Measurements from ENCODE around the gene URB2. TPM values are rescaled to one million over a fixed set of nuclear protein-coding genes. Genes with fewer than 3 reads are reported as not detected.
"Not testable (repeated sequence)": the region's sequence is repeated elsewhere in the genome, so short reads cannot be mapped to it uniquely, and the experiment has no call there.

URB2 gene
- total RNA-seq, 1 experiment from 2014 or later, result 53.2 TPM

DNA sequence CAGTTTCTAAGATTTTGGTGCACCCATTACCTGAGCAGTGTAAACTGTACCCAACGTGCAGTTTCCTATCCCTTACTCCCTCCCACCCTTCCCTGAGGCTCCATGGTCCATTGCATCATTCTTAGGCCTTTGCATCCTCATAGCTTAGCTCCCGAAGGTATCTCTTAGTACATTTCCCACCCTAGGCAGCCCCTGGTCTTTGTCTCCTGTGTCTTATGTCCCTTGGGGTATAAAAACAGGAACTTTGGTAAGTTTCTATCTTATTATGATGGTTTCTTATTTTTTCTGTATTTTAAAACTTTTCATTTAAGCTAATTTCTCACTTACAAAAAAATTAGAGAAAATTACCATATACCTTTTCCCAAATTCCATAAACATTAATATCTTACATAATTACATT is 78.1 kb downstream of the URB2 start:
- Histone ChIP-seq H2AFZ (ENCODE audit: low read length) (no peak overlapping the region), H2BK20ac (ENCODE audit: low read depth, low read length, poor library complexity, severe bottlenecking) (no peak overlapping the region), H3K79me1 (ENCODE audit: insufficient read depth, low read depth, low read length, poor library complexity, severe bottlenecking) (no peaks in the 10 kb centered on the region), H3K23ac (ENCODE audit: insufficient read length, low read depth, low read length) (no peak overlapping the region), H2BK120ac (ENCODE audit: low read depth, low read length, poor library complexity, severe bottlenecking) (no peak overlapping the region), H3K9me3 (ENCODE audit: control insufficient read depth, low read depth, low read length) (no peaks in the 10 kb centered on the region), H2BK15ac (ENCODE audit: low read depth, low read length) (no peak overlapping the region), H3K14ac (ENCODE audit: insufficient read depth, low read length) (no peak overlapping the region), H4K91ac (ENCODE audit: insufficient read length, low read depth, low read length) (no peak overlapping the region), H3K4ac (ENCODE audit: low read depth, low read length) (no peak overlapping the region), H3K56ac (ENCODE audit: insufficient read length, low read depth, low read length) (no peak overlapping the region), H3K23me2 (ENCODE audit: insufficient read length, low read depth, low read length, poor library complexity, severe bottlenecking) (no peaks in the 10 kb centered on the region), H2BK12ac (ENCODE audit: insufficient read length, low read depth, low read length) (no peak overlapping the region), H3K27me3 (ENCODE audit: insufficient read depth, low read length) (no peaks in the 10 kb centered on the region), H3K4me2 (ENCODE audit: insufficient read depth, insufficient read length, low read length) (no peak overlapping the region), H3T11ph (ENCODE audit: low read length) (no peak overlapping the region), H3K9ac (ENCODE audit: extremely low read depth, insufficient read length, low read length) (no peak overlapping the region), H4K5ac (ENCODE audit: insufficient read length, low read depth, low read length) (no peak overlapping the region), H3K4me1 (ENCODE audit: insufficient read depth, low read length) (no peaks in the 10 kb centered on the region), H4K8ac (replicated peaks; ENCODE audit: insufficient read length, low read depth, low read length) (no peak overlapping the region), H2BK5ac (ENCODE audit: insufficient read length, low read length) (no peak overlapping the region), H3K79me2 (ENCODE audit: insufficient read depth, low read length) (no peaks in the 10 kb centered on the region), H4K20me1 (ENCODE audit: control insufficient read depth, insufficient read depth, insufficient read length) (no peaks in the 10 kb centered on the region), H3K27ac (ENCODE audit: insufficient read length, low read depth, low read length) (no peak overlapping the region), H2AK5ac (ENCODE audit: insufficient read length, low read length) (no peak overlapping the region), H3K18ac (ENCODE audit: insufficient read length, low read depth, low read length) (no peak overlapping the region)
- WGBS (ENCODE audit: extremely low coverage, insufficient read length, low lambda C conversion rate), result no CpG with 5 or more reads among the region's 2 CpGs
- DNase-seq, result no peak
- no peak for TF ChIP-seq CTCF (conservative IDR thresholded peaks at IDR 0.05)
- peaks cover 28 to 29% of the 10 kb centered on the region in 2 experiments for H3K9me3 Mint-ChIP-seq
- no peaks in the 10 kb centered on the region; the same call in 1 of the 2 replicates for H3K27me3 Mint-ChIP-seq (ENCODE audit: low read depth)
- peaks cover 20 to 33% (median 26%) of the 10 kb centered on the region in 3 experiments for H3K36me3 Mint-ChIP-seq (ENCODE audit: insufficient read depth in 1 of 3, low read depth in 3 of 3)
- peaks cover 8 to 16% of the 10 kb centered on the region in 2 experiments; a peak in 3 of 4 replicates for H3K4me1 Mint-ChIP-seq
- no peak overlapping the region for H3K27ac Mint-ChIP-seq
- H3K4me3 Mint-ChIP-seq, result no peak overlapping the region

DNA sequence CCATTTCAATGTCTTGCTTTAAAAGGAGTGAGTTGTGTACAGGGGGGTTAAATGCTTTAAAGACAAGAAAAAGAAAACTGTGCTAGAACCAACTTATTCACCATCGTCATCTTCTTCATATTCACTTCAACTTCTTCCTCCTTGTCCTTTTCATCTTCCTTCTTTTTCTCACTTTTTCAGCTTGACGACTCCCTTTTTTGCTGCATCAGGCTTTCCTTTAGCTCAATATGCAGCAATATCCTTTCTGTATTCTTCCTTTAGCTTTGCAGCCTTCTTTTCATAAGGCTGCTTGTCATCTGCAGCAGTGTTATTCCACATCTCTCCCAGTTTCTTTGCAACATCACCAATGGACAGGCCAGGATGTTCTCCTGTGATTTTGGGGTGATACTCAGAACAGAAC is 79.1 kb downstream of the URB2 start:
- H3K18ac ChIP-seq (ENCODE audit: insufficient read length, low read depth, low read length); H3K79me1 ChIP-seq (ENCODE audit: insufficient read depth, low read depth, low read length, poor library complexity, severe bottlenecking); H2BK120ac ChIP-seq (ENCODE audit: low read depth, low read length, poor library complexity, severe bottlenecking): not testable (repeated sequence)

More for the DNA sequence above, 79.1 kb downstream of the URB2 start:
- H4K20me1 ChIP-seq (ENCODE audit: control insufficient read depth, insufficient read depth, insufficient read length); H3K27me3 Mint-ChIP-seq (ENCODE audit: low read depth); H4K5ac ChIP-seq (ENCODE audit: insufficient read length, low read depth, low read length); H3K56ac ChIP-seq (ENCODE audit: insufficient read length, low read depth, low read length); H2BK20ac ChIP-seq (ENCODE audit: low read depth, low read length, poor library complexity, severe bottlenecking); H3K27ac ChIP-seq (ENCODE audit: insufficient read length, low read depth, low read length); H3K4me2 ChIP-seq (ENCODE audit: insufficient read depth, insufficient read length, low read length); H3K9ac ChIP-seq (ENCODE audit: extremely low read depth, insufficient read length, low read length); H4K91ac ChIP-seq (ENCODE audit: insufficient read length, low read depth, low read length); H3K79me2 ChIP-seq (ENCODE audit: insufficient read depth, low read length); H3K27me3 ChIP-seq (ENCODE audit: insufficient read depth, low read length); H3K4me3 Mint-ChIP-seq; H3K4me1 ChIP-seq (ENCODE audit: insufficient read depth, low read length); H3K27ac Mint-ChIP-seq; H3T11ph ChIP-seq (ENCODE audit: low read length); H4K8ac ChIP-seq (replicated peaks; ENCODE audit: insufficient read length, low read depth, low read length); H2AK5ac ChIP-seq (ENCODE audit: insufficient read length, low read length); H2AFZ ChIP-seq (ENCODE audit: low read length); H3K23me2 ChIP-seq (ENCODE audit: insufficient read length, low read depth, low read length, poor library complexity, severe bottlenecking); H3K4ac ChIP-seq (ENCODE audit: low read depth, low read length); H3K9me3 ChIP-seq (ENCODE audit: control insufficient read depth, low read depth, low read length); H3K14ac ChIP-seq (ENCODE audit: insufficient read depth, low read length); H2BK12ac ChIP-seq (ENCODE audit: insufficient read length, low read depth, low read length); H3K23ac ChIP-seq (ENCODE audit: insufficient read length, low read depth, low read length); DNase-seq; H2BK5ac ChIP-seq (ENCODE audit: insufficient read length, low read length); H2BK15ac ChIP-seq (ENCODE audit: low read depth, low read length): not testable (repeated sequence)
- Mint-ChIP-seq H3K36me3 (ENCODE audit: insufficient read depth in 1 of 3, low read depth in 3 of 3) (peaks cover 21 to 39% (median 26%) of the 10 kb centered on the region in 3 experiments), H3K9me3 (peaks cover 28 to 30% of the 10 kb centered on the region in 2 experiments), H3K4me1 (peaks cover 12 to 26% of the 10 kb centered on the region in 2 experiments)
- WGBS (ENCODE audit: extremely low coverage, insufficient read length, low lambda C conversion rate), result 100% methylated on average over 1 of the region's 2 CpGs

All from H9 (cell line).